Epithelial cell of proximal tubule (primary cell): ENCODE results near the gene TCEANC2. TPM values are rescaled to one million over a fixed set of nuclear protein-coding genes. Genes with fewer than 3 reads are reported as not detected.
A peak's percentile ranks its signal among the peaks of the same experiment; 100 is the strongest.
"Not testable (repeated sequence)": the region's sequence is repeated elsewhere in the genome, so short reads cannot be mapped to it uniquely, and the experiment has no call there.

Experiments used
- DNase-seq: peaks from one replicate; pipeline ENCODE4 v3.0.0-alpha.2; 2011; ENCODE audit warnings: low read depth
- H3K4me3 ChIP-seq: 2 replicates; pipeline ENCODE4 v1.5.1; 2011; ENCODE audit warnings: low read depth, mild to moderate bottlenecking, low read length
- total RNA-seq: library from RNA; depleted of rRNA; stranded (reverse); fragments of >200 nt; gene quantifications from 2 replicates; pipeline ENCODE4 v1.2.3, GENCODE V29; 2015
- TF ChIP-seq, protein P1 (sequence below): conservative IDR thresholded peaks from 2 replicates; pipeline ENCODE4 v1.5.1; 2012; ENCODE audit warnings: low read depth, mild to moderate bottlenecking, low read length

Gene TCEANC2
- total RNA-seq, 1 donor from 2014 or later: 1.9 TPM

DNA sequence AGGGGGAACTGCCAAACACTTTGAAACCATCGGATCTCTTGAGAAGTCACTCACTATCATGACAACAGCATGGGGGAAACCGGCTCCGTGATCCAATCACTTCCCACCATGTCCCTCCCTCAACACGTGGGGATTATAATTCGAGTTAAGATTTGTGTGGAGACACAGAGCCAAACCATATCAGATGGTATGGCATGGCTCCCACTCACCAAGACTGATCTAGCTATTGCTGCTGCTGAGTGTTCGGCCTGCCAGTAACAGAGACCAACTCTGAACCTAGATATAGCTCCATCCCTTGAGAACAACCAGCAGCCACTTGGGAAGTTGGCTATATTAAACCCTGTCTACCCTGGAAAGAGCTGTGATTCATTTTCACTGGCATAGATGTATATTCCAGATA is 50.0 kb downstream of the TCEANC2 start:
- no peak for DNase-seq
- TF ChIP-seq, protein P1, sequence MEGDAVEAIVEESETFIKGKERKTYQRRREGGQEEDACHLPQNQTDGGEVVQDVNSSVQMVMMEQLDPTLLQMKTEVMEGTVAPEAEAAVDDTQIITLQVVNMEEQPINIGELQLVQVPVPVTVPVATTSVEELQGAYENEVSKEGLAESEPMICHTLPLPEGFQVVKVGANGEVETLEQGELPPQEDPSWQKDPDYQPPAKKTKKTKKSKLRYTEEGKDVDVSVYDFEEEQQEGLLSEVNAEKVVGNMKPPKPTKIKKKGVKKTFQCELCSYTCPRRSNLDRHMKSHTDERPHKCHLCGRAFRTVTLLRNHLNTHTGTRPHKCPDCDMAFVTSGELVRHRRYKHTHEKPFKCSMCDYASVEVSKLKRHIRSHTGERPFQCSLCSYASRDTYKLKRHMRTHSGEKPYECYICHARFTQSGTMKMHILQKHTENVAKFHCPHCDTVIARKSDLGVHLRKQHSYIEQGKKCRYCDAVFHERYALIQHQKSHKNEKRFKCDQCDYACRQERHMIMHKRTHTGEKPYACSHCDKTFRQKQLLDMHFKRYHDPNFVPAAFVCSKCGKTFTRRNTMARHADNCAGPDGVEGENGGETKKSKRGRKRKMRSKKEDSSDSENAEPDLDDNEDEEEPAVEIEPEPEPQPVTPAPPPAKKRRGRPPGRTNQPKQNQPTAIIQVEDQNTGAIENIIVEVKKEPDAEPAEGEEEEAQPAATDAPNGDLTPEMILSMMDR: no peak
- H3K4me3 ChIP-seq: no peak overlapping the region

DNA sequence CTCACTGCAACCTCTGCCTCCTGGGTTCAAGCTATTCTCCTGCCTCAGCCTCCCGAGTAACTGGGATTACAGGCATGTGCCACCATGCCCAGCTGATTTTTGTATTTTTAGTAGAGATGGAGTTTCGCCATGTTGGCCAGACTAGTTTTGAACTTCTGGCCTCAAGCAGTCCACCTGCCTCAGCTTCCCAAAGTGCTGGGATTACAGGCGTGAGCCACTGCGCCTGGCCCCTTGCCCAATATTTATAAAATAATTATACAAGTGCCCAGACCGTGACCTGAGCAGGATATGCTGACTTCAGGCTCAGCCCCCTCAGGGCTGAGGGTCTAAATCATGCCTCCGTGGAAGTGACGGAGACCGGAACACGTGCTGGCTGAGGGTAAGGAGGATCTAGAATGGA is 51.2 kb downstream of the TCEANC2 start:
- not testable (repeated sequence) for H3K4me3 ChIP-seq, DNase-seq

DNA sequence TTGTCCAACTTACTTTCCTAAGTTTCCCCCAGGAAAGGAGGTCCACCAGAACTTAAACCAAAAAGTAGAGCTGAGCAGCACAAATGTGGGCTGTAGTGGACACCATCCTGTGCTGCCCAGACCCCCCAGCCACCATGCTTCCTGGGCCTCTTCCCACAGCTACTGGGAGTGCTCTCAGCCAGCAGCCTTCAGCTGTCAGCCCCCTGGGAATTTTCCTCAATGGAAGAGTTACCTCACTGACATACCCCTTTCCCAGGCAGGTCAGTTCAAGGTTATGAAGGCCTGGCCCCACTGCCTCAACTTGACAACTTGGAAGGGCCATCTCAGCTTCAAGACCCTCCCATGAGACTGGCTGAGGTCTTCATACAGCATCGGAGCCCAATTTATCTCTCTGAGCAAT is 51.7 kb downstream of the TCEANC2 start:
- no peak for DNase-seq
- H3K4me3 ChIP-seq: no peak overlapping the region
- TF ChIP-seq, protein P1: no peak

DNA sequence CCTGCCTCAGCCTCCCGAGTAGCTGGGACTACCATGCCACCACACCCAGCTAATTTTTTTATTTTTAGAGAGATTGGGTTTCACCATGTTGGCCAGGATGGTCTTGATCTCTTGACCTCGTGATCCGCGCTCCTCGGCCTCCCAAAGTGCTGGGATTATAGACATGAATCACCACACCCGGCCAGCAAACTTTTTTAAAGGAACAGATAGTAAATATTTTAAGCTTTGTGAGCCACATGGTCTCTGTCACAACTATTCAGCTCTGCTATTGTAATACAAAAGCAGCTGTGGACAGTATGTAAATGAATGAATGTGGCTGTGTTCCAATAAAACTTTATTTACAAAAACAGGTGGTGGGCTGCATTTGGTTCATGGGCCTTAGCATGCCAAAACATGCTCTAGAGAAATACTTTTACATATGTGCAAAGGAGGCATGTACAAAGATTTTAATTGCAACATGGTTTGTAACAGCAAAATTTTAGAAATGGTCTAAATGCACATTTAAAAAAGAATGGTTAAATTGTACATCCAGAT is 52.4 kb downstream of the TCEANC2 start:
- H3K4me3 ChIP-seq: no peak overlapping the region
- TF ChIP-seq, protein P1: no peak
- no peak for DNase-seq

DNA sequence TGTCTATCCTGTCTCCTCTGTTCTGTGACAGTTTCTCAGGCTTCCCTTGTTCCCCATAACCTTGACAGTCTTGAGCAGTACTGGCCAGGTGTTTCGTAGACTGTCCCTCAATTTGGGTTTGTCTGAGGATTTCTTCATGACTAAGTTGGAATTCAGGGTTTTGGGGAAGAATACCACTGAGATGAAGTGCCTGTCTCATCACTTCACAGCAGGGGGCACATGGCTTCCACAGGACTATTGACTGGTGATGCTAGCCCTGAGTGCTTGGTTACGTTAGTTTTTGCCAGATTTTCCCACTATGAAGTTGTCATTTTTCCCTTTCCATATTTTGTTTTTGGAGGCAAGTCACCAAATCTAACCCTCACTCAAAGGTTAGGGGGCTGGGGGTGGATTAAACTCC is 53.7 kb downstream of the TCEANC2 start:
- no peak for DNase-seq
- TF ChIP-seq, protein P1: peak; percentile 22
- no peak overlapping the region for H3K4me3 ChIP-seq

DNA sequence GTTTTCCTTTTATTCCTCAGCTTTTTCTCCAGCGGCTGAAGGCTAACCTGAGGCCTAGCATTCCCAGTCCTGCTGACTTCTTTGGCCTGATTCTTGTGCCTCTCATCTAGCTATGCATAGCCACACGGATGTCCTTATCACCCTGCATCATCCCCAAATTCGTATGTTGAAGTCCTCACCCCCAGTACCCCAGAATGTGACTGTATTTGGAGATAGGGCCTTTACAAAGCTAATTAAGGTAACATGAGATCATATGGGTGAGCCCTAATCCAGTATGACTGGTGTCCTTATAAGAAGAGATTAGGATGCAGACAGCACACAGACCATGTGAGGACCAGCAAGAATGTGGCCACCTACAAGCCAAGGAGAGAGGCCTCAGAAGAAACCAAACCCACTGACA is 54.7 kb downstream of the TCEANC2 start:
- no peak overlapping the region for H3K4me3 ChIP-seq
- TF ChIP-seq, protein P1: no peak
- DNase-seq: no peak

DNA sequence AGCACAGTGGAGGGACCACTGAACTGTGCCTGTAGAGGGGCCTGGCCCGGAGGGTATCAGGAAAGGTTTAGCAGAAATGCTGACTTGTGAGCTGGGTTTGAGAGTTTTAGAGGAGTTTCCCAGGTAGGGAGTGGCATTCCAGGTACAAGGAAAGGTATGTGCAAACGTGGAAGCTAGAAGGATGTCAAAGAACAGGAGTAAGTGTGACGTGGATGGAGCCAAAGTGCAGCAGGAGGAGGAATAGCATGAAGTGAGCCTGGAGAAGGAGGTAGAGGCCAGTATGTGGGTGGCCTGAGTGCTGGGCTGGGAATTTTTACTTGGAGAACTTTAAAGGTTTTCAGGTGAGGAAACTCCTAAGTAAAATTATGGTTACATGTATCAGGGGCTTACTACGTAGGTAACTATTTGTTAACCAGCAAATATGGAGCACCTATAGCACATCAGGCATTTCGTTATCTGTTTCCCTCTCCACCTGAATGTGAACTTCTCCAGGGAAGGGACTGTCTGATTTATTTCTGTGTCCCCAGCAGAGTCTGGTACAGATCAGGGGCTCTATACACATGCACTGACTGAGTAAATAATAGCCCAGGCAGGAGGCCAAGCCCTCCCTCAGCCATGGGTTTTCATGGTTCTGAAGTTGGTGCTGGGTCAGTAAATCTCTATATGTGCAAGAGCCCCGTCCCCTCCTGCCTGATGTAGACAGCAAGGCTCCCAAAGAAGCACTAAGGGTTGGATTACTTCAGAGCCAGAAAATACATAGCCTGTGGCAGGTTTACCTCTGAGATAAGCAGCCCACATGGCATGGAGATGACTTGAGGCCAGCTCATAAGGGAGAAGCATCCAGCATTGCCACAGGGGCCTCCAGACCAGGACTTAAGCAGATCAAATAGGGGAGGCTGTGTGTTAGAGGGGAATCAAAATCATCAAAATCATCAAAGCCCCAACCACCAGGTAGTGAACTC is 56.0 kb downstream of the TCEANC2 start:
- TF ChIP-seq, protein P1: no peak
- no peak for DNase-seq
- no peak overlapping the region for H3K4me3 ChIP-seq
